WTC11 (cell line): ENCODE data around the gene RFC4. TPM values are rescaled to one million over a fixed set of nuclear protein-coding genes. Genes with fewer than 3 reads are reported as not detected.
A peak's percentile ranks its signal among the peaks of the same experiment; 100 is the strongest.

Experiments used
- ATAC-seq: fragments of 200-7000 bp; cut with Tn5 transposase; 2 replicates; pipeline ENCODE4 v1.10.0; 2021; ENCODE audit warnings: mild to moderate bottlenecking, moderate library complexity
- CTCF ChIA-PET: fragments of 300-600 bp; sonication (Branson Sonifier 250); formaldehyde crosslinking; loops from one replicate; lab custom pipeline; 2021; ENCODE audit warnings: antibody characterized with exemption; lab: Charles Lee
- POLR2A ChIA-PET: fragments of 350-600 bp; sonication (Branson Sonifier 250); formaldehyde crosslinking; loops from one replicate; lab custom pipeline; 2021; ENCODE audit warnings: antibody characterized with exemption; lab: Charles Lee
- DNase-seq: peaks from one replicate; pipeline ENCODE4 v3.0.0; 2021; ENCODE audit warnings: low spot score
- H3K27ac Mint-ChIP-seq: 2 replicates; pipeline ENCODE4 v1.8.0; 2021; ENCODE audit warnings: mixed read lengths
- H3K27me3 Mint-ChIP-seq: 2 replicates; pipeline ENCODE4 v1.8.0; 2021; ENCODE audit warnings: low read depth, mild to moderate bottlenecking, moderate library complexity, mixed read lengths
- H3K36me3 Mint-ChIP-seq: 2 replicates; pipeline ENCODE4 v1.8.0; 2021; ENCODE audit warnings: mixed read lengths
- H3K4me1 Mint-ChIP-seq: 2 replicates; pipeline ENCODE4 v1.8.0; 2022; ENCODE audit warnings: mixed read lengths
- H3K4me3 Mint-ChIP-seq: 2 replicates; pipeline ENCODE4 v1.8.0; 2021; ENCODE audit warnings: mild to moderate bottlenecking, moderate library complexity, mixed read lengths
- H3K9me3 Mint-ChIP-seq: 2 replicates; pipeline ENCODE4 v1.8.0; 2021; ENCODE audit warnings: mixed read lengths
- AR ChIP-seq: fragments of 250-450 bp; sonication (Bioruptor Pico); IDR thresholded peaks from 2 replicates; pipeline ENCODE4 v1.9.0; 2021; ENCODE audit warnings: mild to moderate bottlenecking
- ARID4B ChIP-seq: sonication (generic); formaldehyde crosslinking; IDR thresholded peaks from 2 replicates; pipeline ENCODE4 v1.8.0; 2023; ENCODE audit warnings: missing genetic modification reagents, mild to moderate bottlenecking, borderline replicate concordance
- ATF1 ChIP-seq: sonication (generic); formaldehyde crosslinking; IDR thresholded peaks from 2 replicates; pipeline ENCODE4 v1.8.1; 2023; ENCODE audit warnings: mild to moderate bottlenecking, moderate library complexity, missing genetic modification reagents
- CTCF ChIP-seq: fragments of 200-600 bp; IDR thresholded peaks from 2 replicates; pipeline ENCODE4 v1.8.0; 2022; ENCODE audit warnings: antibody characterized with exemption
- ELF4 ChIP-seq: sonication (generic); formaldehyde crosslinking; IDR thresholded peaks from 2 replicates; pipeline ENCODE4 v1.8.1; 2022; ENCODE audit warnings: low read depth, mild to moderate bottlenecking, moderate library complexity, missing genetic modification reagents
- MAX ChIP-seq: sonication (generic); formaldehyde crosslinking; IDR thresholded peaks from 2 replicates; pipeline ENCODE4 v1.8.0; 2022; ENCODE audit warnings: mild to moderate bottlenecking, missing genetic modification reagents
- MYBL2 ChIP-seq: sonication (generic); formaldehyde crosslinking; IDR thresholded peaks from 2 replicates; pipeline ENCODE4 v1.8.1; 2023; ENCODE audit warnings: mild to moderate bottlenecking, moderate library complexity, missing genetic modification reagents
- NFATC4 ChIP-seq: fragments of 250-450 bp; sonication (Bioruptor Pico); IDR thresholded peaks from 2 replicates; pipeline ENCODE4 v1.9.0; 2021; ENCODE audit warnings: mild to moderate bottlenecking
- SOX15 ChIP-seq: fragments of 250-450 bp; sonication (Bioruptor Pico); IDR thresholded peaks from 2 replicates; pipeline ENCODE4 v1.9.0; 2021; ENCODE audit warnings: mild to moderate bottlenecking
- SP1 ChIP-seq: sonication (generic); formaldehyde crosslinking; conservative IDR thresholded peaks from 2 replicates; pipeline ENCODE4 v1.8.1; 2022; ENCODE audit warnings: missing genetic modification reagents
- TCF7 ChIP-seq: sonication (generic); formaldehyde crosslinking; IDR thresholded peaks from 2 replicates; pipeline ENCODE4 v1.8.0; 2022; ENCODE audit warnings: mild to moderate bottlenecking, low read depth, missing genetic modification reagents, moderate library complexity
- TEAD4 ChIP-seq: sonication (generic); formaldehyde crosslinking; IDR thresholded peaks from 2 replicates; pipeline ENCODE4 v1.8.0; 2022; ENCODE audit warnings: mild to moderate bottlenecking, missing genetic modification reagents
- ZBTB43 ChIP-seq: sonication (generic); formaldehyde crosslinking; IDR thresholded peaks from 2 replicates; pipeline ENCODE4 v1.8.1; 2023; ENCODE audit warnings: mild to moderate bottlenecking, missing genetic modification reagents
- ZMAT4 ChIP-seq: fragments of 250-450 bp; sonication (Bioruptor Pico); IDR thresholded peaks from 2 replicates; pipeline ENCODE4 v1.9.0; 2021; ENCODE audit warnings: mild to moderate bottlenecking
- ZNF138 ChIP-seq: sonication (generic); formaldehyde crosslinking; conservative IDR thresholded peaks from 2 replicates; pipeline ENCODE4 v1.8.1; 2022; ENCODE audit warnings: mild to moderate bottlenecking, moderate library complexity, missing genetic modification reagents
- ZNF219 ChIP-seq: sonication (generic); formaldehyde crosslinking; IDR thresholded peaks from 2 replicates; pipeline ENCODE4 v1.8.0; 2023; ENCODE audit warnings: missing genetic modification reagents, mild to moderate bottlenecking, borderline replicate concordance
- ZNF416 ChIP-seq: fragments of 250-450 bp; sonication (Bioruptor Pico); IDR thresholded peaks from 2 replicates; pipeline ENCODE4 v1.9.0; 2021; ENCODE audit warnings: mild to moderate bottlenecking, inconsistent platforms
- ZNF425 ChIP-seq: fragments of 250-450 bp; sonication (Bioruptor Pico); conservative IDR thresholded peaks from 2 replicates; pipeline ENCODE4 v1.9.0; 2021; ENCODE audit warnings: mild to moderate bottlenecking
- ZNF671 ChIP-seq: fragments of 250-450 bp; sonication (Bioruptor Pico); IDR thresholded peaks from 2 replicates; pipeline ENCODE4 v1.8.0; 2021; ENCODE audit warnings: mild to moderate bottlenecking
- total RNA-seq: library from RNA; stranded (reverse); gene quantifications from 3 replicates; pipeline ENCODE4 v1.2.3, GENCODE V29; 2021

RFC4 gene
- total RNA-seq, 1 experiment from 2014 or later: 104 TPM

- Mint-ChIP-seq H3K4me1 (peaks cover 37% of the 10 kb centered on the region), H3K27ac (peak overlapping the region; percentile 87), H3K4me3 (peak overlapping the region; percentile 100)
- CTCF ChIA-PET: interaction anchor here (1.0 kb wide), 1 partner anchor 168 kb away, joined by 5 read pairs; no protein-coding TSS in a partner anchor
- no peak for ATAC-seq
- POLR2A ChIA-PET: interaction anchor here (0.6 to 2.9 kb wide), 12 partner anchors 10 to 391 kb away, joined by 3 to 22 read pairs (median 3); partner anchors contain the start of genes DNAJB11 and RFC4
- DNase-seq: no peak
- TF ChIP-seq ZNF425 (CRISPR knock-in tag) (no peak), SP1 (CRISPR knock-in tag) (no peak), ZNF671 (CRISPR knock-in tag) (no peak), ATF1 (CRISPR knock-in tag) (no peak), ELF4 (CRISPR knock-in tag) (no peak), NFATC4 (no peak), TCF7 (CRISPR knock-in tag) (no peak), ZNF416 (CRISPR knock-in tag) (no peak), MYBL2 (CRISPR knock-in tag) (no peak), AR (no peak), CTCF (no peak), ZMAT4 (CRISPR knock-in tag) (no peak), MAX (no peak), ZBTB43 (no peak), ZNF138 (CRISPR knock-in tag) (no peak)
- TF ChIP-seq, all 79 proteins: peak for 0
- peaks cover 9% of the 10 kb centered on the region; the same call in 1 of the 2 replicates for H3K27me3 Mint-ChIP-seq
- H3K9me3 Mint-ChIP-seq: no peaks in the 10 kb centered on the region
- peaks cover 43% of the 10 kb centered on the region for H3K36me3 Mint-ChIP-seq
Observed at GRCh38 chr3:186782542-186783057, 23.7 kb downstream of the RFC4 start.

- Mint-ChIP-seq H3K4me3 (no peak overlapping the region), H3K27me3 (peaks cover 19% of the 10 kb centered on the region), H3K4me1 (peaks cover 20% of the 10 kb centered on the region), H3K9me3 (no peaks in the 10 kb centered on the region), H3K36me3 (peaks cover 9% of the 10 kb centered on the region), H3K27ac (no peak overlapping the region)
- ChIA-PET CTCF (interaction anchor here (1.0 kb wide), 2 partner anchors 162 to 165 kb away, joined by 3 read pairs; no protein-coding TSS in a partner anchor), POLR2A (no interaction called here)
- no peak for ATAC-seq
- DNase-seq: no peak
- TF ChIP-seq CTCF (no peak), ZMAT4 (CRISPR knock-in tag) (no peak), SOX15 (CRISPR knock-in tag) (no peak), ARID4B (CRISPR knock-in tag) (no peak), ZNF219 (CRISPR knock-in tag) (no peak), TEAD4 (CRISPR knock-in tag) (no peak)
Observed at GRCh38 chr3:186779204-186779603, 27.1 kb downstream of the RFC4 start.
